Measurements from ENCODE around the gene SPATA31C1. TPM values are rescaled to one million over a fixed set of nuclear protein-coding genes. Genes with fewer than 3 reads are reported as not detected.

The SPATA31C1 gene
- total RNA-seq, 5 donors from 2014 or later (not counting 1 experiment from before 2014, with no cell fraction given) = not detected

- Mint-ChIP-seq H3K4me3 (no peak overlapping the region), H3K9me3 (no peaks in the 10 kb centered on the region), H3K36me3 (no peaks in the 10 kb centered on the region), H3K27ac (no peak overlapping the region), H3K27me3 (peaks cover 13 to 18% of the 10 kb centered on the region in 2 donors), H3K4me1 (peaks cover 0 to 5% (median 0%) of the 10 kb centered on the region in 3 donors)
- no peaks in the 10 kb centered on the region for H3K9me3 ChIP-seq
- POLR2A ChIA-PET = no interaction called here
- H3K27ac ChIP-seq (ENCODE audit: low read length) = no peak overlapping the region
- peaks cover 0 to 9% of the 10 kb centered on the region in 2 experiments for H3K27me3 ChIP-seq (replicated peaks in 1 of 2; ENCODE audit: control insufficient read depth in 2 of 2, extremely low read depth in 1 of 2, insufficient read depth in 2 of 2, low read length in 1 of 2)
- WGBS (ENCODE audit: insufficient coverage) = 15% methylated on average over 5 of the region's 7 CpGs
- H3K36me3 ChIP-seq (ENCODE audit: control insufficient read depth in 2 of 2, extremely low read depth in 1 of 2, insufficient read depth in 1 of 2, low read length in 1 of 2) = no peaks in the 10 kb centered on the region
- peaks cover 0 to 2% of the 10 kb centered on the region in 2 experiments for H3K4me1 ChIP-seq (ENCODE audit: control insufficient read depth in 1 of 2, extremely low read depth in 1 of 2, insufficient read depth in 2 of 2, low read length in 2 of 2)
- H3K4me3 ChIP-seq (ENCODE audit: control insufficient read depth in 1 of 2, extremely low read depth in 1 of 2, low read length in 1 of 2) = no peak overlapping the region
- DNase-seq (no peak), ATAC-seq (replicated peaks in 1 of 4) (no peak)
- CTCF ChIA-PET = no interaction called here
Measured at GRCh38 chr9:87957839-87958238, 40.1 kb downstream of the SPATA31C1 start.

GRCh38 chr9:87958591-87958990, 40.8 kb downstream of the SPATA31C1 start:
- ATAC-seq (replicated peaks in 1 of 4) = no peak
- no peak overlapping the region for H3K4me3 ChIP-seq (ENCODE audit: control insufficient read depth in 1 of 2, extremely low read depth in 1 of 2, low read length in 1 of 2)
- H3K36me3 ChIP-seq (ENCODE audit: control insufficient read depth in 2 of 2, extremely low read depth in 1 of 2, insufficient read depth in 1 of 2, low read length in 1 of 2) = no peaks in the 10 kb centered on the region
- ChIA-PET CTCF (no interaction called here), POLR2A (no interaction called here)
- H3K36me3 Mint-ChIP-seq = no peaks in the 10 kb centered on the region
- H3K9me3 Mint-ChIP-seq = no peaks in the 10 kb centered on the region
- peaks cover 0 to 15% of the 10 kb centered on the region in 2 experiments for H3K27me3 ChIP-seq (replicated peaks in 1 of 2; ENCODE audit: control insufficient read depth in 2 of 2, extremely low read depth in 1 of 2, insufficient read depth in 2 of 2, low read length in 1 of 2)
- no peaks in the 10 kb centered on the region for H3K9me3 ChIP-seq
- H3K27ac ChIP-seq (ENCODE audit: low read length) = no peak overlapping the region
- peaks cover 0 to 5% (median 0%) of the 10 kb centered on the region in 3 donors for H3K4me1 Mint-ChIP-seq
- H3K4me1 ChIP-seq (ENCODE audit: control insufficient read depth in 1 of 2, extremely low read depth in 1 of 2, insufficient read depth in 2 of 2, low read length in 2 of 2) = peaks cover 0 to 2% of the 10 kb centered on the region in 2 experiments
- peaks cover 15 to 18% of the 10 kb centered on the region in 2 donors for H3K27me3 Mint-ChIP-seq
- H3K27ac Mint-ChIP-seq = no peak overlapping the region
- WGBS (ENCODE audit: insufficient coverage) = no CpG with 5 or more reads among the region's 1 CpG
- no peak overlapping the region for H3K4me3 Mint-ChIP-seq
- DNase-seq = no peak

- no peak overlapping the region for H3K4me3 ChIP-seq (ENCODE audit: control insufficient read depth in 1 of 2, extremely low read depth in 1 of 2, low read length in 1 of 2)
- Mint-ChIP-seq H3K4me3 (no peak overlapping the region), H3K27ac (no peak overlapping the region), H3K4me1 (no peaks in the 10 kb centered on the region), H3K9me3 (no peaks in the 10 kb centered on the region), H3K36me3 (no peaks in the 10 kb centered on the region), H3K27me3 (peaks cover 13 to 18% of the 10 kb centered on the region in 2 donors)
- DNase-seq (no peak), ATAC-seq (replicated peaks in 1 of 4) (no peak)
- WGBS (ENCODE audit: insufficient coverage) = 83% methylated on average over 2 of the region's 4 CpGs
- no peaks in the 10 kb centered on the region for H3K9me3 ChIP-seq
- H3K27ac ChIP-seq (ENCODE audit: low read length) = no peak overlapping the region
- H3K27me3 ChIP-seq (replicated peaks in 1 of 2; ENCODE audit: control insufficient read depth in 2 of 2, extremely low read depth in 1 of 2, insufficient read depth in 2 of 2, low read length in 1 of 2) = peaks cover 0 to 23% of the 10 kb centered on the region in 2 experiments
- POLR2A ChIA-PET = no interaction called here
- CTCF ChIA-PET = no interaction called here
- H3K36me3 ChIP-seq (ENCODE audit: control insufficient read depth in 2 of 2, extremely low read depth in 1 of 2, insufficient read depth in 1 of 2, low read length in 1 of 2) = no peaks in the 10 kb centered on the region
- H3K4me1 ChIP-seq (ENCODE audit: control insufficient read depth in 1 of 2, extremely low read depth in 1 of 2, insufficient read depth in 2 of 2, low read length in 2 of 2) = peaks cover 0 to 2% of the 10 kb centered on the region in 2 experiments
Measured at GRCh38 chr9:87959916-87960581, 42.3 kb downstream of the SPATA31C1 start.

GRCh38 chr9:87963770-87964169, 46.0 kb downstream of the SPATA31C1 start:
- Mint-ChIP-seq H3K9me3 (no peaks in the 10 kb centered on the region), H3K27me3 (peaks cover 13 to 18% of the 10 kb centered on the region in 2 donors), H3K27ac (no peak overlapping the region), H3K36me3 (peaks cover 21% of the 10 kb centered on the region), H3K4me3 (no peak overlapping the region), H3K4me1 (no peaks in the 10 kb centered on the region)
- Histone ChIP-seq H3K9me3 (no peaks in the 10 kb centered on the region), H3K36me3 (ENCODE audit: control insufficient read depth in 2 of 2, extremely low read depth in 1 of 2, insufficient read depth in 1 of 2, low read length in 1 of 2) (peaks cover 0 to 12% of the 10 kb centered on the region in 2 donors), H3K27me3 (replicated peaks in 1 of 2; ENCODE audit: control insufficient read depth in 2 of 2, extremely low read depth in 1 of 2, insufficient read depth in 2 of 2, low read length in 1 of 2) (peaks cover 0 to 18% of the 10 kb centered on the region in 2 experiments), H3K4me1 (ENCODE audit: control insufficient read depth in 1 of 2, extremely low read depth in 1 of 2, insufficient read depth in 2 of 2, low read length in 2 of 2) (no peaks in the 10 kb centered on the region), H3K27ac (ENCODE audit: low read length) (no peak overlapping the region), H3K4me3 (ENCODE audit: control insufficient read depth in 1 of 2, extremely low read depth in 1 of 2, low read length in 1 of 2) (no peak overlapping the region)
- ATAC-seq (replicated peaks in 1 of 4) = no peak
- 85% methylated on average over 6 of the region's 6 CpGs for WGBS (ENCODE audit: insufficient coverage)
- no peak for DNase-seq
- ChIA-PET CTCF (no interaction called here), POLR2A (no interaction called here)

- Histone ChIP-seq H3K36me3 (ENCODE audit: control insufficient read depth in 2 of 2, extremely low read depth in 1 of 2, insufficient read depth in 1 of 2, low read length in 1 of 2) (peaks cover 0 to 21% of the 10 kb centered on the region in 2 donors), H3K4me3 (ENCODE audit: control insufficient read depth in 1 of 2, extremely low read depth in 1 of 2, low read length in 1 of 2) (no peak overlapping the region), H3K27me3 (replicated peaks in 1 of 2; ENCODE audit: control insufficient read depth in 2 of 2, extremely low read depth in 1 of 2, insufficient read depth in 2 of 2, low read length in 1 of 2) (peaks cover 0 to 15% of the 10 kb centered on the region in 2 experiments), H3K27ac (ENCODE audit: low read length) (no peak overlapping the region), H3K4me1 (ENCODE audit: control insufficient read depth in 1 of 2, extremely low read depth in 1 of 2, insufficient read depth in 2 of 2, low read length in 2 of 2) (no peaks in the 10 kb centered on the region), H3K9me3 (no peaks in the 10 kb centered on the region)
- ATAC-seq (replicated peaks in 1 of 4) (no peak), DNase-seq (no peak)
- Mint-ChIP-seq H3K9me3 (no peaks in the 10 kb centered on the region), H3K27me3 (peaks cover 7 to 12% of the 10 kb centered on the region in 2 donors), H3K4me3 (no peak overlapping the region), H3K4me1 (no peaks in the 10 kb centered on the region), H3K36me3 (peaks cover 29% of the 10 kb centered on the region), H3K27ac (no peak overlapping the region)
- POLR2A ChIA-PET = no interaction called here
- no CpG with 5 or more reads among the region's 4 CpGs for WGBS (ENCODE audit: insufficient coverage)
- CTCF ChIA-PET = interaction anchor here in 1 of 2 donors (0.6 kb wide), 1 partner anchor 1608 kb away, joined by 3 read pairs; no protein-coding TSS in a partner anchor
Measured at GRCh38 chr9:87964826-87965225, 47.1 kb downstream of the SPATA31C1 start.

- Mint-ChIP-seq H3K27me3 (no peaks in the 10 kb centered on the region), H3K27ac (no peak overlapping the region), H3K4me3 (no peak overlapping the region), H3K36me3 (peaks cover 37% of the 10 kb centered on the region), H3K9me3 (no peaks in the 10 kb centered on the region), H3K4me1 (peaks cover 10 to 17% (median 11%) of the 10 kb centered on the region in 3 donors)
- ATAC-seq (replicated peaks in 1 of 4) (no peak), DNase-seq (no peak)
- H3K4me1 ChIP-seq (ENCODE audit: control insufficient read depth in 1 of 2, extremely low read depth in 1 of 2, insufficient read depth in 2 of 2, low read length in 2 of 2) = peaks cover 0 to 2% of the 10 kb centered on the region in 2 experiments
- H3K4me3 ChIP-seq (ENCODE audit: control insufficient read depth in 1 of 2, extremely low read depth in 1 of 2, low read length in 1 of 2) = no peak overlapping the region
- ChIA-PET POLR2A (interaction anchor here in 1 of 2 donors (0.6 kb wide), 1 partner anchor 1531 kb away, joined by 3 read pairs; no protein-coding TSS in a partner anchor), CTCF (no interaction called here)
- peaks cover 7 to 21% of the 10 kb centered on the region in 2 donors for H3K36me3 ChIP-seq (ENCODE audit: control insufficient read depth in 2 of 2, extremely low read depth in 1 of 2, insufficient read depth in 1 of 2, low read length in 1 of 2)
- no peaks in the 10 kb centered on the region for H3K9me3 ChIP-seq
- H3K27ac ChIP-seq (ENCODE audit: low read length) = no peak overlapping the region
- WGBS (ENCODE audit: insufficient coverage) = 94% methylated on average over 6 of the region's 6 CpGs
- peaks cover 0 to 13% of the 10 kb centered on the region in 2 experiments for H3K27me3 ChIP-seq (replicated peaks in 1 of 2; ENCODE audit: control insufficient read depth in 2 of 2, extremely low read depth in 1 of 2, insufficient read depth in 2 of 2, low read length in 1 of 2)
Measured at GRCh38 chr9:87968155-87968554, 50.4 kb downstream of the SPATA31C1 start.
